GM18909 (cell line): Measurements from ENCODE around the gene MSMB.
"Not testable (repeated sequence)": the region's sequence is repeated elsewhere in the genome, so short reads cannot be mapped to it uniquely, and the experiment has no call there.

Source experiments
- ATAC-seq: cut with Tn5 transposase; IDR thresholded peaks from one replicate; pipeline ENCODE4 v1.9.1; 2021; ENCODE audit warnings: mild to moderate bottlenecking; ENCODE audit not compliant: unreplicated experiment, poor library complexity

Gene MSMB, protein sequence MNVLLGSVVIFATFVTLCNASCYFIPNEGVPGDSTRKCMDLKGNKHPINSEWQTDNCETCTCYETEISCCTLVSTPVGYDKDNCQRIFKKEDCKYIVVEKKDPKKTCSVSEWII

DNA sequence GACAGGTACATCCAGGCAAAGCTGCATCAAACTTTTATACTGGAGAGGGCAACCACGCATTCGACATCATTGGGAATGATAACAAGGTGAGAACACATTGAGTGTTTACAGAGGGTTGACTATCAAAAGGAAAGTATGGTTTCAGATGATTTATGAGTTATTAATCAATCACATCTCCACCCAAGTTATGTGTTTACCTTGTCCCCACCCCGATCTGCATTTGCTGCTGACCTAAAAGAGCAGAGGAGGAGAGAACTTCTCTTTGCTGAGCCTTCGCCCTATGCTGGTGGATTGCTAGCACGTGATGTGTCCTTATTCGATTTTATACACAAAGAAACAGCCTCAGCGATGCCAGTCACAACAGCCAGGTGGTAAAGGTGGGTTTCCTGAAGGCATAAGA, at the start of gene MSMB:
TSS of gene MSMB (minus strand) at position 9 of the 400 bp plus-strand sequence. CDS start 32 bp downstream, outside the sequence.
- no peak for ATAC-seq

DNA sequence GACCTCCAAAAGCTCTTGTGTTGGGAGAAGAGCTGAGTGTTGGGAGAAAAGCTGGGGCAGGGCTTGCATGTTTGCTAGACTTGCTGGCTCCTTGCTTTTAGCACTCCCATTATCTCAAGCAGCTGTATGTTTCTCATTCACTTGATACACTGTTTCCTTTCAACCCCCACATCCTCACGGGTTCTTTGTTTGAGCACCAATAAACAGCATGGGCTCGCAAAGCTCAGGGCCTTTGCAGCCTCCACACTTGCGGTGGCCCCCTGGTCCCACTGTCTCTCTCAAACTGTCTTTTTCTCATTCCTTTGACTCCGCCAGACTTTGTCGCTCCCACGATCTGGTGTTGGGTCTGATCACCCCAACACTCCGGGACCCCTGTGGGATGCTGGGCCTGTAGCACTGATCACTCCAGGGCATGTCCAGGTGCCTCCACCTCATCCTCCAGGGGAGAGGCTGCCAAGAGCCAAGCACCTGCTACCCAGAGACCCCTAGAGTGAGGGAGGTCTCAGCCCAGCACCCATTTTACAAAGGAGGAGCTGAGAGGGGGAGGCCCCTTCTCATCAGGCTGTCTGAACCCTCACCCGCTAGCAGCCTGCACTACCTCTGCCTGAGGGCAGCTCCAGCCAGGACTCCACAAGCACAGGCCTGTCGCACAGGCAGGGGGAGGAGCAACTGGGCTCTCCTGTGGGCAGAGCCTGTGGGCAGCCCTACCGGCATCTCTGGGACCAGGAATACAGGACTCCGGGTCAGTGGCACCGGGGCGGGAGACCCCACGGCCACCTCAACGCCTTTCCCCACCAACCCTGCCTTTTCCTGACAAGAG, 49.1 kb upstream of the MSMB start:
- ATAC-seq: no peak

DNA sequence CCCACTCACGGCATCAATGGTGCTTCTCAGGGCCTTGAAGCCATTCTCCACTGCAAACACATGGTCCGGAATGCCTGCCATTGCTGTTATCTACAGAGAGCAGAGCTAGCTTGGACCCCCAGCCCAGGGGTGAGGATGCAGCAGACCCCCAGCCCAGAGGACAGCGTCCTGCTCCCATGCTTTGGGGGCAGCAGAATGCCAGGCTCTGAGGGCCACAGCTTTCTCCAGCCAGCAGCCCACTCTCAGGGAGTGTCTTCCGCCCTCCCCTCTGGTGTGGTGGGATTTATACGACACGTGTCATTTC, 48.1 kb upstream of the MSMB start:
- ATAC-seq: no peak

DNA sequence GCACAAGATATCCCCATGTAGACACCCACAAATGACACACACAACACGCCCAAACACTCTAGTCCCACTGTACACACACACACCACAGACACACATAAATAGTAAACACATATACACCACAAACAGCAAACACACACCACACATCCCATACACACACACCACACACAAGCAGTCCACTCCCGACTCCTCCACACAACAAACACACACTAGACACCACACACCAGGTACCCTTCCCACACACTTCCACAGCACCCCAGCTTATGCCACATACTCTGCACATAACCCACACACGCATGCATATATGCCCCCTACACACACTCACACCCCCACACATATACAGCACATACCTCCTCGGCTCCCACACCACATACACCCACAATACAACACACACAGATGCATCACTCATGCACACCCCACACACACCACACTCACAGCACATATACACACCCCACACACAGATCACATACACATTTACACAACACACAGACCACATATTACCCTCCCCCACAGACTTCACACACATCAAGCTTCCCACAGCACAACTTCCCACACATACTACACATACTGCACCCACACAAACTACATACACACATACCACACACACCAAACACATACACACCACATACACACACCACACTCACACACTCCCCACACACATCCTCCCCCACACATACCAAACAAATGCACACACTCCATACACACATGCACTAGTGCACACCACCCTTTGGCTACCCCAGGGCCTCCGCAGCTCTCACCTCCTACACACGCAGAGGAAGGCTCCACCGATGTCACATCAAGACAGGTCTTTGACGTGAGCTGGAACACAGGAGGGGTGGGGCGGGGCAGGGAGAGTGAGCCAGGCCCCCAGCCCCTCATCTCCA, 47.5 kb upstream of the MSMB start:
- not testable (repeated sequence) for ATAC-seq

DNA sequence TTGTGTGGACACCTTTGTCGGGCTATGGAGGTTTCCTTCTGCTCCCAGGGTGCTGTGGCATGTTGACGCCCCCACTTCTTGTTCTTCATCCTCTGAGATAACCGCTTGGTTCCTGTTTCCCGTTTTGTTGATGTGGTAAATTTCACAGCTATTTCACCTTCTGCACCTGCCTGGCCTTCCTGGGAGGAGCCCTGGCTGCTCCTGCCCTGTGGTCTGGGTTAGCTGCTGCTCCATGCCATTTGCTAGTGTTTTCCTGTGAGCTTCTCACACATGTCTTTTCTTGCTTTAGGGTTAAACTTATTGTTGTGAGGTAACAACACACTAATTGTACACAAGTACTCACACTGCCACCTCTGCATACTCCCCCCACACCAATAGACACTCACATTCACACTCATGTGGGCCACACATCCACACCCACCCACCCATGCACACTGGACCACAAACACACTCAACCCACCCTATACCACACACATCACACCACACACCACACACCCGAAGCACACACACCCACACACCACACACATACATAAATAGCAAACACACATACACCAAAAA, 46.5 kb upstream of the MSMB start:
- ATAC-seq: no peak

DNA sequence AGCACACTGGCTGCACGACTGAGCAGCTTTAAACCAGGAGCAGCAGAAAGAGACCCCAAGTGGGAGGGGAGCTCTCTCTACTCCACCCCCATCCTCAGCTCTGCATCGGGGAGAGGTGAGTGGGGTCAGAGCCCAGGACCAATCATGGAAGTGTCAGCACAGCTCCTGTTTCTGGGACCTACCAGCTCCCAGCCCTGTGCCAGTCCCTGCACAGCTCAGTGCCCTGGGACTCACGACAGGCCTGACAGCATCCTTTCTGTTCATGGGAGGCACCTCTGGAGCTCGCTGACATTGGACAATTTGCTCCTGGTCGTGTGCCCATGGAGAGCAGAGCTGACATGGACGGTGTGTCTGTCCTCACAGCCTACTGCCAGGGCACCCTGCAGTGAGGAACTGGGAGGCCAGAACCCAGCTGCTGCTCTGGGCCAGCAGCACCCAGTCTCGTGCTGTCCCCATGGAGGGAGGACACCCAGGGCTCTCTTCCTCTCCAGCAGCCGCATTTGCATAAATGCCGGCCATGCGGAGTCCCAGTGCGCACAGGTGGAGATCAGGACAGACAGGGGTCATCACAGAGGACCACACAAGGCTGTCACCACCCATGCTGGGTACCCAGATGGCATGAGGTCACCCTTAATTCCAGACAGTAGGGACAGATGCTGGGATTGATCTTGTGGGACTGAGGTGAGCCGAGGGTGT, 45.9 kb upstream of the MSMB start:
- no peak for ATAC-seq

DNA sequence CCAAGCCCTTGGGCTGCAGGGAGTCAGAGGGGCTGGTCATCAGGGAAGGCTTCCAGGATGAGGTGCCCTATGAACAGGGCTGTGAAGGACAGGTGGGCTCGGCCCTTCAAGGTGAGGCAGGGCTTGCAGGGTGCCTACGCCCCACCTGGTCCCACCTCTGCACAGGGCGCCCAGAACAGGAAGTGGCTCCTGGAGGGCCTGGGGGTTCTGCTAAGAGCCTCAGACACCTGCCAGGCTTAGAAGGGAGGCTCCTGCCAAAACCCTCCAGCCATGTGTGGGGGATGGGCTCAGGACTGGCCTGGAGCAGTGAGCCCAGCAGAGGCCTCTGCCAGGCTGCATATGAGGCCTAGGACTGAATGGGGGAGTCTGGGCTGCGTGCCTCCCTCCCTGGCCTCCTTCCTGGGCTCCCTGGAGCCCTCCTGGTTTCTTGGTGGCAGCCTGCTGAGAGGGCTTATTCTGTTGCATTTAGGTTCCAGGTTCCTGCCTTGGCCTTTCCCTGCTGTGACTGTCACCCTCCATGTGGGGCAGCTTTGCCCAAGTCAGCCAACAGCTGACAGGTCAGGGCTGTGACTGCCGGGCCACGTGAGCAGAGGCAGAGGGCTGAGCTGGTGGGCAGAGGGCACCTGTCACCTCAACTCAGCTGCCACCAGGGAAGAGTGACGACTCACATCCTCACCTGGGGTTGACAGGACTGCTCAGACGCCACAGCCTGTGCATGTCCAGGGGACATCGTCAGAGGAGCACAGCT, 45.2 kb upstream of the MSMB start:
- ATAC-seq: no peak

DNA sequence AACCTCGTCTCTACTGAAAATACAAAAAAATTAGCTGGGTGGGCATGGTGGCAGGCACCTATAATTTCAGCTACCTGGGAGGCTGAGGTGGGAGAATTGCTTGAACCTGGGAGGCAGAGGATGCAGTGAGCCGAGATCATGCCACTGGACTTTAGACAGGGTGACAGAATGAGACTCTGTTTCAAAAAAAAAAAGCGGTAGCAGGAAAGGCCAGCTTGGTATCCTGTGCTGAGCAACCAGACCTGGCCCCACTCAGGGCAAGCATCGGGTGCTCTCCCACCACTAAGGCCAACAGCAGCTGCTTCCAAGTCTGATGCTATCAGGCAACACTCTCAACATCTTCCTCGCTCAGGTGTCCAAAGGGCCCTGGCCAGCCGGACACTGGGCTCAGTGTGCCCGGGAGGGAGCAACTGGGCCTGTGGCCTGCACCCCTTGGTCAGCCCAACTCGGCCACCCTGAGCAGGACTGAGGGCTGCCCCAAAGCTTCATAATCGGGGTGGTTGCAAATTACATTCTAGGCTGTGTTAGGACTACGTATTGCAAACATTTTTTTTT, 44.3 kb upstream of the MSMB start:
- ATAC-seq: no peak

DNA sequence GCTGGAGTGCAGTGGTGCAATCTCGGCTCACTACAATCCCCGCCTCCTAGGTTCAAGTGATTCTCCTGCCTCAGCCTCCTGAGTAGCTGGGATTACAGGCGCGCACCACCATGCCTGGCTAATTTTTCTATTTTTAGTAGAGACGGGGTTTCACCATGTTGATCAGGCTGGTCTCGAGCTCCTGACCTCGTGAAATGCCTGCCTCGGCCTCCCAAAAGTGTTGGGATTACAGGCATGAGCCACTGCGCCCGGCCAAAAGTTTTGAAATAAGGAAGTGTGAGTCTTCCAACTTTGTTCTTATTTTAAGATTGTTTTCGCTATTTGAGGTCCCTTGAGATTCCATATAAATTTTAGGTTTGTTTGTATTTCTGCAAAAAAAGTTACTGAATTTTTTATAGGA, 41.3 kb upstream of the MSMB start:
- ATAC-seq: not testable (repeated sequence)

DNA sequence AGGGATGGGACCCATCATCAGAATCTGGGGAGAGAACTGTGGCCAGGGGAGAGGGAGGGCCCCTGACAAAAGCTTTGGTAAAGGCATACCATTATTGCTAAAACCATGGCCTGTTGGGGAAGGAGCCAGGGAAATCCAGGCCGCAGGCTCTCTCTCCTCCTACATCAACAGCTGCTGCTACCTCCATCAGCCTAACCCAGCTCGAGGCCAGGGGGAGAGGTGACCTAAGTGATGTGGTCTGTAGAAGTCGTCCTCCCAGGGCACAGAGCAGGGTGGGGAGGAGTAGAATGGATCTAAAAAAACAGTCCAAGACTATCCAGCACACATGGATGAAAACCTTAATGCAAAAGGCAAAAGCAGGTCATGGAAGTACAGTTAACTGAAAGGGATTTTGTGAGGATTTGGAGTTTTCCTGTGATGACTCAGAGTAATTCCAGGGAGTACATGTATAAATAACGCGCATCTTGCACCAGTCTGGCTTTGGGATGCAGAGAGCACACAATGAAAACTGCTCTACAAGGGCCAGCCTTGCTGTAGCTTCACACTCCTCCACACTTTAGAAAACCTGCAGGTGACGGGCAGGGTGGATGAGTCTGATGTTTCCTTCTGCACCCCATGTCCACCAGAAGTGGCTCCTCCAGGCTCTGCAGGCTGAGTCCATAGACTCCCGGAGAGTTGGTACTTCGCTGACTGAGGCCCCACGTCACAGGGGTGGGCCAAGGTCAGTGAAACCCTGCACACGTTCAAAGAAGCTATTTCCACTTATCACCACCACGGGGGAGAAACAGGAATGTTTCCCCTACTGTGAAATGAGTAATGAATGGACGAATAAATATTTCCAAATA, 38.5 kb upstream of the MSMB start:
- ATAC-seq: no peak

DNA sequence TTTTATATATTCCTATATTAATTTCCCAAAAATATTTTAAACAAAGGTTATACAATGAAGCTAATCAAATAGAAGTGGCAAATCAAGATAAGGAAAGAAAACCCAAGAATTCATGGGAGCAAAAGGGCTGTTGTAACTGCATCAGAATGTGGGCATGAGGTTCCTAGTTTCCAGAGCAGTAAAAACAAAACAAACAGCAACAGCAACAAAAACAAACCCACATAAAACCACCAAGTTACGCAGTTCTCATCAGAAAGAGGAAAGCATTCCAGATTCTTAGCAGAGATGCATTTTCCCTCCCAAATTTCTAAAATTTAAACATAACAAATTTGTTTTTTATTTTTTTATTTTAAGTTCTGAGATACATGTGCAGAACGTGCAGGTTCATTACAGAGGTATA, 34.8 kb upstream of the MSMB start:
- no peak for ATAC-seq

DNA sequence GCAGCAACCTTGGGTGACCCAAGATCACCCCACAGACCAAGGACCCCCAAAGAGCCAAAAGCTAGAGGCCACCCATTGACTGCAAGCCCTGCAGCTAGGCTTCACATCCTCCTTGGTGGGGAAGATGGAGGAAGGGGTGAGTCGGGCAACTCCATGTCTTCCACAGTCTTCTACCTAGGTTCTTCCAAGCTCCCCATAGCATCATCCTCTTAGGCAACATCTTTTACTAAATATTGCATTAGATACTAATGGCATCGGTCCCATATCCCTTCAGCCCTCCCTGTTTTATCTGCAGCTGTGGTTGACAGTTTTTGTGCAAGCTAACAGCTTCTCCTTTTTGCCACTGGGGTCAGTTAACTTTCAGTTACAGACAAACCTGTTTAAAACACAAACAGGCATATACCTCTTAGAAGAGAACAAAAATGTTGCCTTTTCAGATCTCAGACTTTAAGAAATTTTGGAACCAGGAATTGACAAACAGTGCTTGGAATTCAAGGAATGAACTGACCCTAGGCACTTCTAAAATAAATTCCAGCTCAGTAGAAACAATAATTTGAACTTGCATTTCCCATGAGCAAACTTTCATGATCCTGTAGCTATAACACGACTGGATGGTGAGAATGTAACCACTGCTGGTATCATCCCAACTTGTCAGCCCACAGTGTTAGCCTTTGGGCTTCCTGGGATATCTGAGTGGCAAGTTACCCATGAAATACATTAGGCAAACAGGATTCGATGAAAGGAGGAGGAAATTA, 33.9 kb upstream of the MSMB start:
- ATAC-seq: no peak

DNA sequence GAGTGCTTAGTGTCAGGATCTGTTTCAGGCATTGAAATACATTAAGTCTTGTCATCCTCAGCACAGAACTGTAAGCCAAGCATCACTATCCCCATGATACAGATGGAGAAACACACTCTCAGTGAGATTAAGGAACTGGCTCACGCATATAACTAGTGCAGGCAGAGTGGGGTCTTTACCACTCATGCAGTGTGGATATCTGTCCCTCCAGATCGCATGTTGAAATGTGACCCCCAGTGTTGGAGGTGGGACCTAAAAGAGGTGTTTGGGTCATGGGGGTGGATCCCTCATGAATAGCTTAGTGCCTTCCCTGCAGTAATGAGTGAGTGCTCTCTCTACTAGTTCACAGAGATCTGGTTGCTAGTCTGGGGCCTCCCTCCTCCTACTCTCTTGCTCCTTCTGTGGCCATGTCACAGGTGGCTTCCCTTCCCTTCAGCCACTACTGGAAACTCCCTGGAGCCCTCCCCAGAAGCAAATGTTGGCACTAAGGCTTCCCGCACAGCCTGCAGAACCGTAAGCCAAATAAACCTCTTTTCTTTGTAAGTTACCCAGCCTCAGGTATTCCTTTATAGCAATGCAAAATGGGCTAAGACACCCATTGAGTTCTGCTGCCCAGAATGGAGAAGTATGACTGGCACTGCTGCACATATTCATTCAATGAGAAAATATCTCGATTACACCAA, 31.8 kb upstream of the MSMB start:
- ATAC-seq: no peak

DNA sequence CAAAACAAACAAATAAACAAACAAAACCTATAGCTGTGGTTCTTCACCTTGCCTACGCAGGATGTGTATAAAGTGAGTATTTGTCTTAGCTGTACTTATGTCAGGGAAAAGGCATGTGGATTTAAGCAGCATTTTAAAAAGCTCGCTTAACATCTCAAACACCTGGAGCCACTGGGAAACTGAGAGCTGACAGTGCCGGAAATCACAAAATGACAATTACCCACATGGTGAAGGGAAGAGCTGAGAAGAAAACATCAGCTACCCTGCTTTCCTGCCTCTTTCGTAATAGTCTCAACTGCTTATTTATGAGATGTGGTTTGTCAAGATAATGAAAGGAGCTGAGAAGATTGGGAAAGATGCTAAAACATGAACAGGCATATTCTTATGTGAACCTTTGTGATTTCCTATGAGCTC, 31.1 kb upstream of the MSMB start:
- ATAC-seq: no peak

DNA sequence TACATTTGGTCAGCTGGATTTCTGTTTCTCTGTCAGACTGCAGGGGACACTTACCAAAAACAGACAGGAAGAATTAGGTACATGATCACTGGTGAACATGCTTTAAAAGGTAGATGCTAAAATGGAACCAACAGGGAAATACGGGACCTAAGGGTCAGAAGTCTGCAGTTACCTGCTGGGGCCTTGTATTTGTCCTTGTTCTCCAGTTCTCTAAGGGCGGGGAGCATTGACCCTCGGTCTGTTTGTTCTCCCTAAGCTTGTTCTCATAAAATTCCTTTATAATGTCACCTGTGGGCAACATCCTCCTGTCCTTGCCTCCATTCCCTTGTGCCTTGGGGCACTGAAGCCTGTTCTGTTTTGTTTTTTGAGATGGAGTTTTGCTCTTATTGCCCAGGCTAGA, 29.8 kb upstream of the MSMB start:
- ATAC-seq: no peak

DNA sequence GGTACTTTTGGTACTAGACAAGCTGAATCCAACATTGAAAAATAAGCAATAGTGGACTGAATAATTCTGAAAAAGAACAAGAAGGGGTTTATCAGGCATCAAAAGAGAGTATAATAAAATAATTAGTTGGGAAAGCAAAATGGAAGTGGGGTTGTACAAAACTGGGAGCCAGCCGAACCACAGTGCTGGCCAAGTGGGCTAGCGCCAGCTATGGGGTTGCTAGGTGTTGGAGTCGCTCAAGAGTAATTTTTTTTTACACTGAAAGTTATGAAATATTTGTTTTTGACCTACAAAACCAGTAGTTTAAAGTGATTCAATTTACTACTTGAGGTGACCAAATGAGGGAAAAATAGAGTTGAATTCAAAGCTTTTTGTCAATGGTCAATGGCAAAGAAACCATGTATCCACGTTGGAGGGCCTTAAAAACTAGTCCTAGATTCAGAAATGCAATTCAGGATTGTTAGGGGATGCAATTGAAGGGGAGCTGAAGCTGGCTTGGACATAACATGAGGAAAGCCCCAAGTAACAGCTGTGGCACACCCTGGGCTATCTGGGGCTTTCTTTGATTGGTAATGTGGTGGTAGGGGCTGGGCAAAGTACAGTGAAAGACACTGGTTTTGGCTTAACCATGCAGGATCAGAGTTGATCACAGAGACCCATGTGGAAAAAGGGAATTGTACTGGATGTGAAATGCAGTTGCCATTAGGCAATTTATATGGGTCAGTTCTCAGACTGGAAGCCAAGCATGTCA, 28.3 kb upstream of the MSMB start:
- no peak for ATAC-seq

DNA sequence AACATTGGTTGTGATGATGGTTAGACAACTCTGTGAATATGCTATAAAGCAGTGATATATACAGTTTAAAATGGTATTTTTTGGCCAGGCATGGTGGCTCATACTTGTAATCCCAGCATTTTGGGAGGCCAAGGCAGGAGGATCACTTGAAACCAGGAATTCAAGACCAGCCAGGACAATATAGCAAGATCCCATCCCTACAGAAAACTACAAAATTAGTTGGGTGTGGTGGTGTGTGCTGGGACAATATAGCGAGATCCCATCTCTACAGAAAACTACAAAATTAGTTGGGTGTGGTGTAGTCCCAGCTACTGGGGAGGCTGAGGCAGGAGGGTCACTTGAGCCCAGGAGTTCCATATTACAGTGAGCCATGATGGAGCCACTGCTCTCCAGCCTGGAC, 27.5 kb upstream of the MSMB start:
- no peak for ATAC-seq
